Transverse colon (tissue), 4 donors: ENCODE data around the gene GDPD1.

Experiments
- EP300 ChIP-seq: sonication (generic); formaldehyde crosslinking; IDR thresholded peaks from one replicate; pipeline ENCODE4 v1.6.1; 2017; ENCODE audit warnings: antibody characterized with exemption, low read depth
- POLR2A ChIP-seq: fragments of 450-650 bp; IDR thresholded peaks from one replicate; pipeline ENCODE4 v1.6.1; 2016; ENCODE audit warnings: antibody characterized with exemption, mild to moderate bottlenecking, moderate library complexity
- POLR2AphosphoS5 ChIP-seq, 3 donors: sonication (generic); formaldehyde crosslinking; IDR thresholded peaks; one replicate each; pipeline ENCODE4 v1.6.1; 2016; ENCODE audit warnings: antibody characterized with exemption in 3 of 3
- TF ChIP-seq, protein P1 (sequence below), 5 experiments: fragments of 200-600 bp in 3 of 5; fragments of 450-650 bp in 2 of 5; sonication (generic) in 3 of 5; IDR thresholded peaks; 1 replicate in 2 of 5; 2 replicates in 3 of 5; pipeline ENCODE4 v1.5.1; 2016 to 2017; ENCODE audit warnings: antibody characterized with exemption in 5 of 5, inconsistent platforms in 3 of 5, mild to moderate bottlenecking in 2 of 5, moderate library complexity in 1 of 5

DNA sequence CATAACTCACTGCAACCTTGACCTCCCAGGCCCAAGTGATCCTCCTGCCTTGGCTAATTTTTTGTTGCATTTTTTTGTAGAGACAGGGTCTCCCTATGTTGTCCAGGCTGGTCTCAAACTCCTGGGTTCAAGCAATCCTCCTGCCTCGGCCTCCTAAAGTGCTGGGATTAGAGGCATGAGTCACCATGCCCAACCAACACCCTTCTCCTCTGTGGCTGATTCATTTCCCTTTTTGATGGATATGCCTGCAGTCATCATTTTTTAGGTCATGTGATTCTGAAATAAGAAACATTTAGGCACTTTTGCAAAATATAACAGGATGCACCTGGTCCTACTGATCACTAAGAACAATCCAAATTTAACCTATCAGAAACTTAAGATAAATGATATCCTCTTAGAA lies 67.1 kb downstream of the GDPD1 start:
- TF ChIP-seq, protein P1, sequence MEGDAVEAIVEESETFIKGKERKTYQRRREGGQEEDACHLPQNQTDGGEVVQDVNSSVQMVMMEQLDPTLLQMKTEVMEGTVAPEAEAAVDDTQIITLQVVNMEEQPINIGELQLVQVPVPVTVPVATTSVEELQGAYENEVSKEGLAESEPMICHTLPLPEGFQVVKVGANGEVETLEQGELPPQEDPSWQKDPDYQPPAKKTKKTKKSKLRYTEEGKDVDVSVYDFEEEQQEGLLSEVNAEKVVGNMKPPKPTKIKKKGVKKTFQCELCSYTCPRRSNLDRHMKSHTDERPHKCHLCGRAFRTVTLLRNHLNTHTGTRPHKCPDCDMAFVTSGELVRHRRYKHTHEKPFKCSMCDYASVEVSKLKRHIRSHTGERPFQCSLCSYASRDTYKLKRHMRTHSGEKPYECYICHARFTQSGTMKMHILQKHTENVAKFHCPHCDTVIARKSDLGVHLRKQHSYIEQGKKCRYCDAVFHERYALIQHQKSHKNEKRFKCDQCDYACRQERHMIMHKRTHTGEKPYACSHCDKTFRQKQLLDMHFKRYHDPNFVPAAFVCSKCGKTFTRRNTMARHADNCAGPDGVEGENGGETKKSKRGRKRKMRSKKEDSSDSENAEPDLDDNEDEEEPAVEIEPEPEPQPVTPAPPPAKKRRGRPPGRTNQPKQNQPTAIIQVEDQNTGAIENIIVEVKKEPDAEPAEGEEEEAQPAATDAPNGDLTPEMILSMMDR (IDR thresholded peaks at IDR 0.05), result no peak
- TF ChIP-seq POLR2AphosphoS5 (IDR thresholded peaks at IDR 0.05), result no peak
- no peak for TF ChIP-seq POLR2A
- TF ChIP-seq EP300, result no peak
